Liver (tissue), 9 donors: ENCODE measurements around the gene CSRP1. TPM values are rescaled to one million over a fixed set of nuclear protein-coding genes. Genes with fewer than 3 reads are reported as not detected.
A peak's percentile ranks its signal among the peaks of the same experiment; 100 is the strongest.

Source experiments
- DNase-seq: peaks from one replicate; pipeline ENCODE4 v3.0.0-alpha.2; 2017; ENCODE audit warnings: low spot score
- H3K27ac ChIP-seq, 2 donors: one replicate each; pipeline ENCODE4 v1.7.0; 2013; ENCODE audit warnings: inconsistent platforms in 2 of 2, low read length in 2 of 2, control low read depth in 1 of 2, low read depth in 1 of 2, mild to moderate bottlenecking in 1 of 2
- H3K27me3 ChIP-seq, 4 donors: one replicate each; pipeline versions ENCODE4 v1.6.1 to v1.7.0; 2013; ENCODE audit warnings: low read length in 3 of 4, inconsistent platforms in 1 of 4, mild to moderate bottlenecking in 1 of 4, moderate library complexity in 1 of 4; ENCODE audit not compliant: control insufficient read depth in 4 of 4, insufficient read depth in 4 of 4
- H3K36me3 ChIP-seq, 4 donors: one replicate each; pipeline versions ENCODE4 v1.6.1 to v1.7.0; 2013; ENCODE audit warnings: low read length in 3 of 4, mild to moderate bottlenecking in 3 of 4, low read depth in 1 of 4, moderate library complexity in 1 of 4; ENCODE audit not compliant: control insufficient read depth in 4 of 4, insufficient read depth in 3 of 4
- H3K4me1 ChIP-seq, 4 donors: one replicate each; pipeline versions ENCODE4 v1.6.1 to v1.7.0; 2013; ENCODE audit warnings: low read length in 3 of 4, mild to moderate bottlenecking in 3 of 4, moderate library complexity in 1 of 4; ENCODE audit not compliant: control insufficient read depth in 4 of 4, insufficient read depth in 4 of 4
- H3K4me3 ChIP-seq, 3 donors: one replicate each; pipeline versions ENCODE4 v1.6.1 to v1.7.0; 2013; ENCODE audit warnings: low read length in 3 of 3, control low read depth in 1 of 3, low read depth in 1 of 3, mild to moderate bottlenecking in 1 of 3
- H3K9ac ChIP-seq, 2 donors: one replicate each; pipeline ENCODE4 v1.7.0; 2013; ENCODE audit warnings: low read length in 2 of 2, mild to moderate bottlenecking in 2 of 2, moderate library complexity in 2 of 2, control low read depth in 1 of 2, low read depth in 1 of 2
- H3K9me3 ChIP-seq, 4 donors: one replicate each; pipeline versions ENCODE4 v1.6.1 to v1.7.0; 2013; ENCODE audit warnings: low read length in 3 of 4; ENCODE audit not compliant: control insufficient read depth in 4 of 4
- ATF3 ChIP-seq: IDR thresholded peaks from 2 replicates; pipeline ENCODE4 v1.6.1; 2016; ENCODE audit warnings: antibody characterized with exemption
- EGR1 ChIP-seq, 2 donors: IDR thresholded peaks; 2 replicates each; pipeline ENCODE4 v1.6.1; 2016 to 2018; ENCODE audit warnings: antibody characterized with exemption in 2 of 2, low read depth in 2 of 2
- FOXA1 ChIP-seq: IDR thresholded peaks from 2 replicates; pipeline ENCODE4 v1.6.1; 2016; ENCODE audit warnings: antibody characterized with exemption
- FOXA2 ChIP-seq: IDR thresholded peaks from 2 replicates; pipeline ENCODE4 v1.6.1; 2016; ENCODE audit warnings: antibody characterized with exemption
- GABPA ChIP-seq, 2 donors: IDR thresholded peaks in 1 of 2; conservative IDR thresholded peaks in 1 of 2; 2 replicates each; pipeline ENCODE4 v1.6.1; 2016; ENCODE audit warnings: antibody characterized with exemption in 2 of 2, mild to moderate bottlenecking in 1 of 2, moderate library complexity in 1 of 2
- HNF4A ChIP-seq, 2 donors: conservative IDR thresholded peaks; 2 replicates each; pipeline ENCODE4 v1.6.1; 2016; ENCODE audit warnings: antibody characterized with exemption in 2 of 2, mild to moderate bottlenecking in 2 of 2
- HNF4G ChIP-seq: IDR thresholded peaks from 2 replicates; pipeline ENCODE4 v1.6.1; 2016; ENCODE audit warnings: antibody characterized with exemption
- JUND ChIP-seq, 2 donors: IDR thresholded peaks; 2 replicates each; pipeline ENCODE4 v1.6.1; 2016; ENCODE audit warnings: antibody characterized with exemption in 2 of 2
- MAX ChIP-seq: IDR thresholded peaks from 2 replicates; pipeline ENCODE4 v1.6.1; 2016; ENCODE audit warnings: antibody characterized with exemption
- NR2F2 ChIP-seq: IDR thresholded peaks from 2 replicates; pipeline ENCODE4 v1.6.1; 2016; ENCODE audit warnings: antibody characterized with exemption
- RAD21 ChIP-seq, 2 donors: IDR thresholded peaks; 2 replicates each; pipeline ENCODE4 v1.6.1; 2016; ENCODE audit warnings: antibody characterized with exemption in 2 of 2, mild to moderate bottlenecking in 2 of 2
- REST ChIP-seq: IDR thresholded peaks from 2 replicates; pipeline ENCODE4 v1.6.1; 2016; ENCODE audit warnings: antibody characterized with exemption, mild to moderate bottlenecking
- RXRA ChIP-seq, 2 donors: IDR thresholded peaks; 2 replicates each; pipeline ENCODE4 v1.6.1; 2017 to 2018; ENCODE audit warnings: antibody characterized with exemption in 2 of 2, mild to moderate bottlenecking in 1 of 2
- SP1 ChIP-seq: IDR thresholded peaks from 2 replicates; pipeline ENCODE4 v1.6.1; 2018; ENCODE audit warnings: antibody characterized with exemption, mild to moderate bottlenecking
- TAF1 ChIP-seq: conservative IDR thresholded peaks from 2 replicates; pipeline ENCODE4 v1.6.1; 2016; ENCODE audit warnings: antibody characterized with exemption, mild to moderate bottlenecking
- YY1 ChIP-seq: IDR thresholded peaks from 2 replicates; pipeline ENCODE4 v1.6.1; 2016; ENCODE audit warnings: antibody characterized with exemption, mild to moderate bottlenecking
- ZBTB33 ChIP-seq: IDR thresholded peaks from 2 replicates; pipeline ENCODE4 v1.6.1; 2016; ENCODE audit warnings: antibody characterized with exemption
- WGBS: extraction: QIAGEN DNeasy Blood & Tissue Kit; methylation state at CpG from one replicate; pipeline ENCODE4 v1.1.7; 2013; 5-methylcytosine and 5-hydroxymethylcytosine counted together
- polyA plus RNA-seq, 2 donors: library from polyadenylated mRNA; stranded (reverse) in 1 of 2; unstranded in 1 of 2; fragments of 200-250 nt in 1 of 2; fragments of >200 nt in 1 of 2; fragmentation: Nextera tagmentation in 1 of 2; extraction: Ambion mirVana in 1 of 2; gene quantifications; one replicate each; pipeline versions ENCODE4 v1.2.1 to v1.2.3, GENCODE V29; 2013 to 2015
- total RNA-seq, 2 donors: library from RNA; depleted of rRNA; stranded (reverse); fragments of >200 nt; gene quantifications; one replicate each; pipeline ENCODE4 v1.2.3, GENCODE V29; 2014
- TF ChIP-seq, protein P1 (sequence below): fragments of 150-350 bp; IDR thresholded peaks from 2 replicates; pipeline ENCODE4 v1.5.1; 2017; ENCODE audit warnings: improper control_type of control experiment, low read depth, low read length; ENCODE audit not compliant: missing input control
- donor health status: healthy.
- donor health status: healthy.
- donor health status: healthy.
- donor health status: healthy.
- donor health status: healthy.

The CSRP1 gene
- total and polyA plus RNA-seq, 4 donors, result 42.7 to 96.9 (median 68.3) TPM

DNA sequence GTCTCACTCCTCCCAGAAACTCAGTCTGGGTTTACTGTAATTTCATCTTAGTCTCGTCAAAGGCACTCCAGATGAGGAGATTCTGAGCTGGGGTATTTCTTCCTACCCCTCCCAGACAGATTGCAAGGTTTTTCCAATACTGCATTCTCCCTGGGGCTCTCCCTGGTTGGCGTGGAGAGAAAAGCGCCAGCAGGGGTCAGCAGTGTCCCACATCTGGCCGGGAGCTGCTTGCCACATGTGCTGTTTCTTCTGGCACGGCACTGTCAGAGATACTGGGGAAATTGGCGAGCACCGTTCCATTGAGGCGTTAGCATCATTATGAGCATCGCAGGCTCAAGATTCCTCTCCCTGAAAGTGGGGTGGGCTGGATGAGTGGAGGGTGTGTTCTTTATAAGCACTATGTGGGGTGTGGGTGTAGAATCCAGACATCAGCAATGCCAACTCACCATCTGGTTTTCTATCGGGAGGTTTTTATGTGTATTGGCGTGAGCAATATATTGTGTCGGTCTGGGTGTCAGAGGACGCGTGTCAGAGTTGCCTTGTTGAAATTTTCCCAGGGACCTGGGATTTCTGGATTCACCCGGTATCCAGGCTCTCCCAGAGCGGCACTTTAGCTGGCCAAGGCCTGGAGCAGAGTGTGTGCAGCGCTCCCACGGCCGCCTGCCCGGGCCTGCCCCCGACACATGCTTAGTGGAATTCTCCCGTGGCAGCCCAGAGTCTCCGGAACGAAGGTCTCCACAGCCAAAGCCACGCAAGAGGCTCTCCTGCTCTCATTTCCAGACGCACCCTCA is 24.0 kb upstream of the CSRP1 start:
- H3K27me3 ChIP-seq, result no peaks in the 10 kb centered on the region
- WGBS, result 79% methylated on average over 26 of the region's 26 CpGs
- H3K4me1 ChIP-seq, result no peaks in the 10 kb centered on the region
- H3K27ac ChIP-seq, result no peak overlapping the region
- H3K9ac ChIP-seq, result no peak overlapping the region
- H3K36me3 ChIP-seq, result no peaks in the 10 kb centered on the region
- TF ChIP-seq EGR1 (IDR thresholded peaks at IDR 0.05; ENCODE audit: low read depth in 2 of 2), result no peak
- TF ChIP-seq HNF4A (conservative IDR thresholded peaks at IDR 0.05), result no peak
- TF ChIP-seq RAD21 (IDR thresholded peaks at IDR 0.05), result peak; percentile 76 to 83
- TF ChIP-seq, protein P1, sequence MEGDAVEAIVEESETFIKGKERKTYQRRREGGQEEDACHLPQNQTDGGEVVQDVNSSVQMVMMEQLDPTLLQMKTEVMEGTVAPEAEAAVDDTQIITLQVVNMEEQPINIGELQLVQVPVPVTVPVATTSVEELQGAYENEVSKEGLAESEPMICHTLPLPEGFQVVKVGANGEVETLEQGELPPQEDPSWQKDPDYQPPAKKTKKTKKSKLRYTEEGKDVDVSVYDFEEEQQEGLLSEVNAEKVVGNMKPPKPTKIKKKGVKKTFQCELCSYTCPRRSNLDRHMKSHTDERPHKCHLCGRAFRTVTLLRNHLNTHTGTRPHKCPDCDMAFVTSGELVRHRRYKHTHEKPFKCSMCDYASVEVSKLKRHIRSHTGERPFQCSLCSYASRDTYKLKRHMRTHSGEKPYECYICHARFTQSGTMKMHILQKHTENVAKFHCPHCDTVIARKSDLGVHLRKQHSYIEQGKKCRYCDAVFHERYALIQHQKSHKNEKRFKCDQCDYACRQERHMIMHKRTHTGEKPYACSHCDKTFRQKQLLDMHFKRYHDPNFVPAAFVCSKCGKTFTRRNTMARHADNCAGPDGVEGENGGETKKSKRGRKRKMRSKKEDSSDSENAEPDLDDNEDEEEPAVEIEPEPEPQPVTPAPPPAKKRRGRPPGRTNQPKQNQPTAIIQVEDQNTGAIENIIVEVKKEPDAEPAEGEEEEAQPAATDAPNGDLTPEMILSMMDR, result peak; percentile 58
- TF ChIP-seq ATF3, result no peak
- TF ChIP-seq GABPA (IDR thresholded peaks at IDR 0.05 in 1 of 2, conservative IDR thresholded peaks at IDR 0.05 in 1 of 2), result no peak
- DNase-seq, result peak; percentile 65
- H3K9me3 ChIP-seq, result no peaks in the 10 kb centered on the region
- H3K4me3 ChIP-seq, result no peak overlapping the region

GRCh38 chr1:201528631-201529252 is 21.8 kb upstream of the CSRP1 start:
- H3K27me3 ChIP-seq, result no peaks in the 10 kb centered on the region
- no peak for DNase-seq

More at GRCh38 chr1:201528631-201529252, 21.8 kb upstream of the CSRP1 start:
- H3K27ac ChIP-seq, result no peak overlapping the region
- 87% methylated on average over 3 of the region's 3 CpGs for WGBS
- H3K36me3 ChIP-seq, result peaks cover 0 to 1% (median 0%) of the 10 kb centered on the region in 4 donors
- TF ChIP-seq REST (no peak), HNF4A (conservative IDR thresholded peaks at IDR 0.05) (no peak), JUND (IDR thresholded peaks at IDR 0.05) (no peak), FOXA1 (no peak), GABPA (IDR thresholded peaks at IDR 0.05 in 1 of 2, conservative IDR thresholded peaks at IDR 0.05 in 1 of 2) (no peak), YY1 (no peak), ZBTB33 (no peak), RXRA (IDR thresholded peaks at IDR 0.05) (no peak), SP1 (no peak), TAF1 (no peak), HNF4G (no peak), FOXA2 (no peak), EGR1 (IDR thresholded peaks at IDR 0.05; ENCODE audit: low read depth in 2 of 2) (no peak), ATF3 (no peak), MAX (no peak), RAD21 (IDR thresholded peaks at IDR 0.05) (no peak), NR2F2 (no peak)
- TF ChIP-seq, protein P1, result no peak
- no peak overlapping the region for H3K4me3 ChIP-seq
- no peaks in the 10 kb centered on the region for H3K9me3 ChIP-seq
- no peaks in the 10 kb centered on the region for H3K4me1 ChIP-seq
- H3K9ac ChIP-seq, result no peak overlapping the region
